Measurements from ENCODE around the gene PARD3B. TPM values are rescaled to one million over a fixed set of nuclear protein-coding genes. Genes with fewer than 3 reads are reported as not detected.

Gene PARD3B
- total and polyA plus RNA-seq, 2 of the 8 experiments (the other 6 are each of a cell fraction or from before 2014, with no cell fraction given), result 1.2 to 5.7 TPM

GRCh38 chr2:204650611-204651010 is 105.3 kb downstream of the PARD3B start:
- Histone ChIP-seq H2AK5ac (ENCODE audit: low read depth, low read length) (no peak overlapping the region), H3K4ac (replicated peaks; ENCODE audit: insufficient read length, low read depth, low read length) (no peak overlapping the region), H3K4me2 (ENCODE audit: insufficient read depth in 1 of 2, low read depth in 2 of 2, low read length in 2 of 2) (no peak overlapping the region), H2BK5ac (ENCODE audit: low read depth, low read length) (no peak overlapping the region), H3K79me2 (ENCODE audit: control insufficient read depth in 1 of 2, insufficient read depth in 2 of 2, low read length in 2 of 2) (no peaks in the 10 kb centered on the region), H3K9ac (replicated peaks in 1 of 4; ENCODE audit: extremely low read depth in 1 of 4, low read depth in 3 of 4, low read length in 3 of 4) (no peak overlapping the region), H4K91ac (replicated peaks; ENCODE audit: insufficient read length, low read length) (no peak overlapping the region), H2AFZ (ENCODE audit: low read length) (no peak overlapping the region), H3K18ac (ENCODE audit: extremely low read depth, low read length) (no peak overlapping the region), H3K14ac (ENCODE audit: insufficient read length) (no peak overlapping the region), H3K4me3 (ENCODE audit: extremely low read depth in 1 of 4, insufficient read depth in 2 of 4, low read depth in 3 of 4, low read length in 4 of 4) (no peak overlapping the region), H2BK12ac (ENCODE audit: low read depth, low read length) (no peak overlapping the region), H2BK120ac (replicated peaks; ENCODE audit: low read depth, low read length) (no peak overlapping the region), H2BK15ac (ENCODE audit: low read length) (no peak overlapping the region), H3K23me2 (ENCODE audit: low read depth, low read length) (no peaks in the 10 kb centered on the region), H3K56ac (replicated peaks; ENCODE audit: insufficient read length, low read depth, low read length) (no peak overlapping the region), H3K23ac (ENCODE audit: insufficient read length) (no peak overlapping the region), H3K27me3 (replicated peaks in 1 of 4; ENCODE audit: control insufficient read depth in 3 of 4, extremely low read depth in 1 of 4, insufficient read depth in 3 of 4, low read length in 3 of 4) (peaks cover 0 to 1% (median 0%) of the 10 kb centered on the region in 4 experiments; a peak in 1 of 7 replicates), H4K5ac (ENCODE audit: insufficient read length, low read depth, low read length) (no peak overlapping the region), H3K4me1 (replicated peaks in 1 of 4; ENCODE audit: control insufficient read depth in 3 of 4, insufficient read depth in 4 of 4, low read length in 3 of 4) (no peaks in the 10 kb centered on the region), H4K20me1 (replicated peaks in 1 of 2; ENCODE audit: control insufficient read depth in 1 of 2, insufficient read depth in 2 of 2, low read length in 2 of 2) (no peaks in the 10 kb centered on the region), H3K27ac (ENCODE audit: low read depth, low read length) (no peak overlapping the region), H3K36me3 (ENCODE audit: control insufficient read depth in 2 of 4, insufficient read depth in 4 of 4, low read length in 3 of 4) (no peaks in the 10 kb centered on the region), H3K9me3 (ENCODE audit: insufficient read depth in 2 of 2, low read depth in 1 of 2, low read length in 1 of 2) (peaks cover 8 to 11% of the 10 kb centered on the region in 2 experiments; a peak in 1 of 4 replicates), H2BK20ac (ENCODE audit: low read length) (no peak overlapping the region), H3K79me1 (ENCODE audit: low read depth, low read length) (no peaks in the 10 kb centered on the region), H4K8ac (ENCODE audit: extremely low read depth, insufficient read depth, low read length) (no peak overlapping the region)
- ChIA-PET CTCF (ENCODE audit: partially characterized antibody) (no interaction called here), POLR2A (ENCODE audit: partially characterized antibody) (no interaction called here)
- DNase-seq (ENCODE audit: low read depth in 1 of 2, low spot score in 2 of 2), result no peak
- no peak for FAIRE-seq
- TF ChIP-seq CBX5 (IDR thresholded peaks at IDR 0.05; ENCODE audit: low read depth, low read length) (no peak), SIN3A (conservative IDR thresholded peaks at IDR 0.05 in 1 of 2, IDR thresholded peaks at IDR 0.05 in 1 of 2; ENCODE audit: low read depth in 1 of 2, low read length in 2 of 2) (no peak), SP4 (IDR thresholded peaks at IDR 0.05; ENCODE audit: low read length) (no peak), YY1 (IDR thresholded peaks at IDR 0.05; ENCODE audit: low read depth, low read length) (no peak), KDM5A (IDR thresholded peaks at IDR 0.05; ENCODE audit: low read length) (no peak), EGR1 (IDR thresholded peaks at IDR 0.05; ENCODE audit: borderline replicate concordance, low read depth, low read length) (no peak), ATF2 (IDR thresholded peaks at IDR 0.05; ENCODE audit: low read length) (no peak)
- TF ChIP-seq, protein P1, sequence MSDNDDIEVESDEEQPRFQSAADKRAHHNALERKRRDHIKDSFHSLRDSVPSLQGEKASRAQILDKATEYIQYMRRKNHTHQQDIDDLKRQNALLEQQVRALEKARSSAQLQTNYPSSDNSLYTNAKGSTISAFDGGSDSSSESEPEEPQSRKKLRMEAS (IDR thresholded peaks at IDR 0.05), result no peak

Data from H1 (cell line).